HEK293 (cell line): Measurements from ENCODE around the gene NEK3.

Source experiments
- BCL11A ChIP-seq: fragments of 450-650 bp; formaldehyde crosslinking; IDR thresholded peaks from 2 replicates; pipeline ENCODE4 v1.5.1; 2016; ENCODE audit warnings: low read depth, missing biosample characterization, missing genetic modification characterization
- MZF1 ChIP-seq: fragments of 450-650 bp; formaldehyde crosslinking; IDR thresholded peaks from 2 replicates; pipeline ENCODE4 v1.5.1; 2017; ENCODE audit warnings: missing biosample characterization, missing genetic modification characterization, borderline replicate concordance
- SALL2 ChIP-seq: fragments of 450-650 bp; formaldehyde crosslinking; IDR thresholded peaks from 2 replicates; pipeline ENCODE4 v1.5.0; 2017; ENCODE audit warnings: missing biosample characterization, mild to moderate bottlenecking, missing genetic modification characterization, borderline replicate concordance
- ZFP3 ChIP-seq: fragments of 450-650 bp; formaldehyde crosslinking; IDR thresholded peaks from 2 replicates; pipeline ENCODE4 v1.5.1; 2016; ENCODE audit warnings: low read depth, missing biosample characterization, missing genetic modification characterization
- ZIC2 ChIP-seq: fragments of 450-650 bp; formaldehyde crosslinking; IDR thresholded peaks from 2 replicates; pipeline ENCODE4 v1.5.1; 2016; ENCODE audit warnings: missing biosample characterization, missing genetic modification characterization
- ZNF214 ChIP-seq: fragments of 450-650 bp; formaldehyde crosslinking; IDR thresholded peaks from 2 replicates; pipeline ENCODE4 v1.5.1; 2017; ENCODE audit warnings: missing biosample characterization, mild to moderate bottlenecking, missing genetic modification characterization, borderline replicate concordance
- TF ChIP-seq, protein P1 (sequence below): fragments of 450-650 bp; formaldehyde crosslinking; IDR thresholded peaks from 2 replicates; pipeline ENCODE4 v1.5.1; 2016; ENCODE audit warnings: missing biosample characterization, missing genetic modification characterization
- TF ChIP-seq, protein P2 (sequence below): fragments of 450-650 bp; formaldehyde crosslinking; IDR thresholded peaks from 2 replicates; pipeline ENCODE4 v1.5.1; 2017; ENCODE audit warnings: missing biosample characterization, missing genetic modification characterization
- TF ChIP-seq, protein P3 (sequence below): fragments of 450-650 bp; formaldehyde crosslinking; IDR thresholded peaks from 2 replicates; pipeline ENCODE4 v1.5.1; 2016; ENCODE audit warnings: missing biosample characterization, missing genetic modification characterization, low read depth
- TF ChIP-seq, protein P4 (sequence below): sonication (generic); formaldehyde crosslinking; IDR thresholded peaks from 2 replicates; pipeline ENCODE4 v1.8.1; 2022; ENCODE audit warnings: mild to moderate bottlenecking, moderate library complexity, missing genetic modification reagents

DNA sequence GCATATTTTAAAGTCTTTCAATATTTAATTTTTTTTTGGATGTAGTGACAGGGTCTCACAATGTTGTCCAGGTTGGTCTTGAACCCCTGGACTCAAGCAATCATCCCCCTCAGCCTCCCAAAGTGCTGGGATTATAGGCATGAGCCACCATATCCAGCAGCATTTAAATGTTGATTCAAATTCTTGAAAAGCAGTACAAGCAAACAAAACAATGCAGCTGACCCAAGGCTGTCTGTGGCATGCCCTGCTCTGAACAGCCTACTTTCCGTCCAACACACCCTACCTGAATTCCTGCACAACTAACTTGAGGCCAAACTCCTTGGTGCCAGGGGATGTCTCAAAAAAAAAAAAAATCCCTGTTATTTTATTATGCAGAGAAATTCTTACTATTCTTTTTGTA is 53.6 kb downstream of the NEK3 start:
- TF ChIP-seq, protein P1, sequence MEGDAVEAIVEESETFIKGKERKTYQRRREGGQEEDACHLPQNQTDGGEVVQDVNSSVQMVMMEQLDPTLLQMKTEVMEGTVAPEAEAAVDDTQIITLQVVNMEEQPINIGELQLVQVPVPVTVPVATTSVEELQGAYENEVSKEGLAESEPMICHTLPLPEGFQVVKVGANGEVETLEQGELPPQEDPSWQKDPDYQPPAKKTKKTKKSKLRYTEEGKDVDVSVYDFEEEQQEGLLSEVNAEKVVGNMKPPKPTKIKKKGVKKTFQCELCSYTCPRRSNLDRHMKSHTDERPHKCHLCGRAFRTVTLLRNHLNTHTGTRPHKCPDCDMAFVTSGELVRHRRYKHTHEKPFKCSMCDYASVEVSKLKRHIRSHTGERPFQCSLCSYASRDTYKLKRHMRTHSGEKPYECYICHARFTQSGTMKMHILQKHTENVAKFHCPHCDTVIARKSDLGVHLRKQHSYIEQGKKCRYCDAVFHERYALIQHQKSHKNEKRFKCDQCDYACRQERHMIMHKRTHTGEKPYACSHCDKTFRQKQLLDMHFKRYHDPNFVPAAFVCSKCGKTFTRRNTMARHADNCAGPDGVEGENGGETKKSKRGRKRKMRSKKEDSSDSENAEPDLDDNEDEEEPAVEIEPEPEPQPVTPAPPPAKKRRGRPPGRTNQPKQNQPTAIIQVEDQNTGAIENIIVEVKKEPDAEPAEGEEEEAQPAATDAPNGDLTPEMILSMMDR (tag by site-specific recombination): no peak
- TF ChIP-seq BCL11A (tag by site-specific recombination) (no peak), ZIC2 (no peak), ZFP3 (tag by site-specific recombination) (no peak), ZNF214 (no peak), SALL2 (tag by site-specific recombination) (no peak), MZF1 (tag by site-specific recombination) (no peak)
- TF ChIP-seq, protein P2, sequence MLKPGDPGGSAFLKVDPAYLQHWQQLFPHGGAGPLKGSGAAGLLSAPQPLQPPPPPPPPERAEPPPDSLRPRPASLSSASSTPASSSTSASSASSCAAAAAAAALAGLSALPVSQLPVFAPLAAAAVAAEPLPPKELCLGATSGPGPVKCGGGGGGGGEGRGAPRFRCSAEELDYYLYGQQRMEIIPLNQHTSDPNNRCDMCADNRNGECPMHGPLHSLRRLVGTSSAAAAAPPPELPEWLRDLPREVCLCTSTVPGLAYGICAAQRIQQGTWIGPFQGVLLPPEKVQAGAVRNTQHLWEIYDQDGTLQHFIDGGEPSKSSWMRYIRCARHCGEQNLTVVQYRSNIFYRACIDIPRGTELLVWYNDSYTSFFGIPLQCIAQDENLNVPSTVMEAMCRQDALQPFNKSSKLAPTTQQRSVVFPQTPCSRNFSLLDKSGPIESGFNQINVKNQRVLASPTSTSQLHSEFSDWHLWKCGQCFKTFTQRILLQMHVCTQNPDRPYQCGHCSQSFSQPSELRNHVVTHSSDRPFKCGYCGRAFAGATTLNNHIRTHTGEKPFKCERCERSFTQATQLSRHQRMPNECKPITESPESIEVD (tag by site-specific recombination): no peak
- TF ChIP-seq, protein P3, sequence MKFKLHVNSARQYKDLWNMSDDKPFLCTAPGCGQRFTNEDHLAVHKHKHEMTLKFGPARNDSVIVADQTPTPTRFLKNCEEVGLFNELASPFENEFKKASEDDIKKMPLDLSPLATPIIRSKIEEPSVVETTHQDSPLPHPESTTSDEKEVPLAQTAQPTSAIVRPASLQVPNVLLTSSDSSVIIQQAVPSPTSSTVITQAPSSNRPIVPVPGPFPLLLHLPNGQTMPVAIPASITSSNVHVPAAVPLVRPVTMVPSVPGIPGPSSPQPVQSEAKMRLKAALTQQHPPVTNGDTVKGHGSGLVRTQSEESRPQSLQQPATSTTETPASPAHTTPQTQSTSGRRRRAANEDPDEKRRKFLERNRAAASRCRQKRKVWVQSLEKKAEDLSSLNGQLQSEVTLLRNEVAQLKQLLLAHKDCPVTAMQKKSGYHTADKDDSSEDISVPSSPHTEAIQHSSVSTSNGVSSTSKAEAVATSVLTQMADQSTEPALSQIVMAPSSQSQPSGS (tag by site-specific recombination): no peak
- TF ChIP-seq, protein P4, sequence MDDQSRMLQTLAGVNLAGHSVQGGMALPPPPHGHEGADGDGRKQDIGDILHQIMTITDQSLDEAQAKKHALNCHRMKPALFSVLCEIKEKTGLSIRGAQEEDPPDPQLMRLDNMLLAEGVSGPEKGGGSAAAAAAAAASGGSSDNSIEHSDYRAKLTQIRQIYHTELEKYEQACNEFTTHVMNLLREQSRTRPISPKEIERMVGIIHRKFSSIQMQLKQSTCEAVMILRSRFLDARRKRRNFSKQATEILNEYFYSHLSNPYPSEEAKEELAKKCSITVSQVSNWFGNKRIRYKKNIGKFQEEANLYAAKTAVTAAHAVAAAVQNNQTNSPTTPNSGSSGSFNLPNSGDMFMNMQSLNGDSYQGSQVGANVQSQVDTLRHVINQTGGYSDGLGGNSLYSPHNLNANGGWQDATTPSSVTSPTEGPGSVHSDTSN: no peak
